Type B pancreatic cell (in vitro differentiated cells): Measurements from ENCODE around the gene PLXNB1. TPM values are rescaled to one million over a fixed set of nuclear protein-coding genes. Genes with fewer than 3 reads are reported as not detected.

ENCODE experiments used
- DNase-seq: peaks from one replicate; pipeline ENCODE4 v3.0.0; 2021; ENCODE audit warnings: mixed read lengths; ENCODE audit not compliant: unreplicated experiment; ENCODE audit errors: extremely low spot score
- H3K27ac Mint-ChIP-seq: 2 replicates; pipeline ENCODE4 v1.8.0; 2021; ENCODE audit warnings: mild to moderate bottlenecking, mixed read lengths
- H3K27me3 Mint-ChIP-seq: 2 replicates; pipeline ENCODE4 v1.8.0; 2021; ENCODE audit warnings: mixed read lengths
- H3K36me3 Mint-ChIP-seq: 2 replicates; pipeline ENCODE4 v1.8.0; 2021; ENCODE audit warnings: mixed read lengths
- H3K4me1 Mint-ChIP-seq: one replicate; pipeline ENCODE4 v1.8.0; 2021; ENCODE audit warnings: mixed read lengths; ENCODE audit not compliant: unreplicated experiment
- H3K4me3 Mint-ChIP-seq: 2 replicates; pipeline ENCODE4 v1.8.0; 2021; ENCODE audit warnings: mild to moderate bottlenecking, mixed read lengths
- H3K9me3 Mint-ChIP-seq: 2 replicates; pipeline ENCODE4 v1.8.0; 2021; ENCODE audit warnings: mixed read lengths
- total RNA-seq: library from RNA; stranded (reverse); gene quantifications from 2 replicates; pipeline ENCODE4 v1.2.1, GENCODE V29; 2021; ENCODE audit warnings: low replicate concordance
- TF ChIP-seq, protein P1 (sequence below): fragments of 200-600 bp; sonication (generic); conservative IDR thresholded peaks from 2 replicates; pipeline ENCODE4 v1.5.0; 2021; ENCODE audit warnings: antibody characterized with exemption, mild to moderate bottlenecking

Gene PLXNB1
- total RNA-seq, 1 donor from 2014 or later, result 212 TPM

GRCh38 chr3:48434591-48435222, 4.8 kb upstream of the PLXNB1 start:
- Mint-ChIP-seq H3K4me1 (peaks cover 31% of the 10 kb centered on the region), H3K9me3 (no peaks in the 10 kb centered on the region), H3K27me3 (no peaks in the 10 kb centered on the region), H3K4me3 (peak overlapping the region; percentile 80), H3K36me3 (peaks cover 12% of the 10 kb centered on the region), H3K27ac (peak overlapping the region; percentile 99)
- no peak for DNase-seq
- TF ChIP-seq, protein P1, sequence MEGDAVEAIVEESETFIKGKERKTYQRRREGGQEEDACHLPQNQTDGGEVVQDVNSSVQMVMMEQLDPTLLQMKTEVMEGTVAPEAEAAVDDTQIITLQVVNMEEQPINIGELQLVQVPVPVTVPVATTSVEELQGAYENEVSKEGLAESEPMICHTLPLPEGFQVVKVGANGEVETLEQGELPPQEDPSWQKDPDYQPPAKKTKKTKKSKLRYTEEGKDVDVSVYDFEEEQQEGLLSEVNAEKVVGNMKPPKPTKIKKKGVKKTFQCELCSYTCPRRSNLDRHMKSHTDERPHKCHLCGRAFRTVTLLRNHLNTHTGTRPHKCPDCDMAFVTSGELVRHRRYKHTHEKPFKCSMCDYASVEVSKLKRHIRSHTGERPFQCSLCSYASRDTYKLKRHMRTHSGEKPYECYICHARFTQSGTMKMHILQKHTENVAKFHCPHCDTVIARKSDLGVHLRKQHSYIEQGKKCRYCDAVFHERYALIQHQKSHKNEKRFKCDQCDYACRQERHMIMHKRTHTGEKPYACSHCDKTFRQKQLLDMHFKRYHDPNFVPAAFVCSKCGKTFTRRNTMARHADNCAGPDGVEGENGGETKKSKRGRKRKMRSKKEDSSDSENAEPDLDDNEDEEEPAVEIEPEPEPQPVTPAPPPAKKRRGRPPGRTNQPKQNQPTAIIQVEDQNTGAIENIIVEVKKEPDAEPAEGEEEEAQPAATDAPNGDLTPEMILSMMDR, result no peak

DNA sequence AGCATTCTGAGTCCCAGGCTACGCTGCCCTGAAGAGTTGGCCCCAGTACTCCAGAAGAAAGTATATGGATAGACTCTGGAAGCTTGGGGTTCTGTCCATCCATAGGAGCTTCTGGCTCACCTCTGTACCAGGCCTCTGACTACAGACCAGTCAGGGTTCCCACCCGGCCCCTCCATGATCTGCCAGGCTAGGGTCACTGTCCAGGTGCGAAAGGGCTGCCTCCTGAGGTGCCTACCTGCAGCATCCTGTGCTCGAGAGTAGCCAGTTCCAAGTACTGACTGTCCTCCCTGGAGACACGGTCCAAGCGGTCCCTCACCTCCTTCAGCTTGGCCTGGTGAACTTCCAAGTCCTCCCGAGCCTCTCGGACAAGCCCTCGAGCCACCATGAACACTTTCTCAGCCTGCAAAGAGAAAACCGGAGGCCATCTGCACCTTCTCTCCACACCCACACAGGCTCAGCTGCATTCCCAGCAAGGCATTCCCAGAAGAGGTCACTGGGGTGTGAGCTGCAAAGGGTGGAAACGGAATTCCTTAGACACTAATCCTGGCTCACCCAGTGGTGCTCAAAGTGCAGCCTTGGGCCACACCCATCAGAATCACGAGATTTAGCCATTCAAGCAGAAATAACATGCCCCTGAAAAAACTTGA, 3.7 kb upstream of the PLXNB1 start:
- H3K4me3 Mint-ChIP-seq, result peak overlapping the region; percentile 80

DNA sequence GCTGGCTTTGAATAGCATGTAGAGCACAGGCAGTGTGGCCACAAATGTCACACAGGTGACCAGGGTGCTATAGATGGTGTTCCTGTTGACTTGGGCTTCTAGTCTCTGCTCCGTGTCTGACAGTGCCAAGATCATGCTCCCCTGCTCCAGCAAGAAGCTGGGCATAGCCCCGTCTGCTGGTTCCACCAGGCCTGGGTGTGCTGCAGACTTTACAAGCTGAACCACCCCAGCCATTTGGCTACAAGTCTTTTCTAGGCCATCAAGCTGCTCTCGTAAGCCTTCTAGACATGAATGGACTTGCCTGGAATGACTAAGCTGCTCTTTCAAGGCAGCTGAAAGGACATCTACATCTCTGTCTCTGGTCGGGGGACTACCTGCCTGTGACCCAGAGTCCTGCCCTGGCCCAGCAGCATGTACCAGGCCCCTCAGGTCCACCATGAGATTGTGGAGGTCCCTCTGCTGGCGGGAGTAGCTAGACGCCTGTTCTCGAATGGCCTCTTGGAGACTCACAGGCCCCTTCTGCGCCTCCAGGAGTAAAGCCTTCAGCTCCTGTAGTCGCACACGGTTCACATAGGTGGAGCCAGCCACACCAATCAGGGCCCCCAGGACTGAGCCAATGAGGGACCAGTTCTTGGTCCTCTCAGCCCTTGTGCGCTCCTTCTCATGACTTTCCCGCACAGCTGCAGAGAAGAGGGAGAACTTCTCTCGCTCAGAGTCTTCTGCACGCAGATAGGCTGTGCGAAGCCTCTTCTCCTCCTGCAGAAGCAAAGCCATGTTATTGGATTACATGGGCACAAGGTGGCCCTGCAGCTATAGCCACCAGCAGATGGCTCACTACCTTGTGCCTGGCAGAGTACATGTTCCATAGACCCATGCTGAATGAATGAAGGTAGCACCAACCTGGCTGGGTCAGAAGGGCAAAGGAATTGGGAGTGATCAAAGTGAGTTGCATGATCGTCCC, 2.8 kb upstream of the PLXNB1 start:
- H3K4me1 Mint-ChIP-seq, result peaks cover 29% of the 10 kb centered on the region
- H3K9me3 Mint-ChIP-seq, result no peaks in the 10 kb centered on the region
- H3K27me3 Mint-ChIP-seq, result no peaks in the 10 kb centered on the region
- peak overlapping the region; percentile 80 for H3K4me3 Mint-ChIP-seq
- H3K27ac Mint-ChIP-seq, result peak overlapping the region; percentile 99
- H3K36me3 Mint-ChIP-seq, result peaks cover 14% of the 10 kb centered on the region
- DNase-seq, result no peak
- TF ChIP-seq, protein P1, result peak; percentile 24

More for the DNA sequence above, 3.7 kb upstream of the PLXNB1 start:
- TF ChIP-seq, protein P1, result no peak
- Mint-ChIP-seq H3K27ac (peak overlapping the region; percentile 99), H3K9me3 (no peaks in the 10 kb centered on the region), H3K4me1 (peaks cover 24% of the 10 kb centered on the region), H3K27me3 (no peaks in the 10 kb centered on the region), H3K36me3 (peaks cover 12% of the 10 kb centered on the region)
- no peak for DNase-seq

DNA sequence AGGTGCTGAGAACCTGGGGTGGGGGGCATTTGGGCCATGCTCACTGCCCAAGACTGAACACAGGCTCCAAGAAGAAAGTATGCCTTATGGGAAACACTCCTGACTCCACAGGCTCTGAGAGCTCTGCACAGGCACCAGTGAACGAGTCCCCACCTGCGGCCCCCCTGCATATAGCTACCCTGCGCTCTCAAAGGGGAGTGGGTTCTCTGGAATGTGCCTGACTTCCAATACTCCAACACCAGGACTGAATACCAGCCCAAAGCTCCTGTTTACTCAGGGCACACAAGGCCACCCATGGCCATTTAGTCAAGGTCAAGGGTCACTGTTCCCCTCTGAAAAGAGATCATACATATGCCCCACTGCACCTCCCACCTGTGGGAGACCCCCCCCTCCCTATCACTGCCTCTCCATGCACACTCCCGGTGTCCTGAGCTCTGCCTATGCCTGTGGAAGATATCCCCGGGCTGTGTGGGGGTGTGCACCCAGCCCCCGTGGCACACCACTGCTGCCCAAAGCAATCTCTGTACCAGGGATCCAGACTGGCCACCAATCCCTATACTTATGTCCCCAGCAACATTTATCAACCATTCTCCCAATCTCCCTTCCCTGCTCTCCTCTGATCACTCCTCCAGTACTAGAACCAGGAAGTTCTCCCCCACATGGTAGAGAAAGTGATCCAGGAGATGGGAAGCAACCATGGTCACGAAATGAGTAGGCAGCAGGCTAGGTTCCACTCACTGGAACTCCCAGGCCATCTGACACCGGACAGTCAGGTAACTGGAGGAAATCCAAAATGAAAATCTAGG, 1.5 kb upstream of the PLXNB1 start:
- Mint-ChIP-seq H3K27ac (peak overlapping the region; percentile 99), H3K4me1 (peaks cover 40% of the 10 kb centered on the region), H3K4me3 (peak overlapping the region; percentile 94), H3K36me3 (peaks cover 16% of the 10 kb centered on the region), H3K27me3 (no peaks in the 10 kb centered on the region), H3K9me3 (no peaks in the 10 kb centered on the region)
- TF ChIP-seq, protein P1, result no peak
- no peak for DNase-seq

GRCh38 chr3:48430708-48431101, 819 bp upstream of the PLXNB1 start:
- Mint-ChIP-seq H3K27me3 (no peaks in the 10 kb centered on the region), H3K36me3 (peaks cover 19% of the 10 kb centered on the region), H3K27ac (peak overlapping the region; percentile 99), H3K4me3 (peak overlapping the region; percentile 94), H3K4me1 (peaks cover 44% of the 10 kb centered on the region), H3K9me3 (no peaks in the 10 kb centered on the region)
- TF ChIP-seq, protein P1, result no peak
- DNase-seq, result no peak
